AG04450 (cell line): Measurements from ENCODE around the gene MATN3. TPM values are rescaled to one million over a fixed set of nuclear protein-coding genes. Genes with fewer than 3 reads are reported as not detected.
A peak's percentile ranks its signal among the peaks of the same experiment; 100 is the strongest.

Source experiments
- CTCF ChIA-PET: fragments of 300-600, 350-600 bp; formaldehyde crosslinking; extraction: SDS; loops from one replicate; lab custom pipeline; 2022; ENCODE audit warnings: antibody characterized with exemption, inconsistent platforms; lab: Charles Lee
- POLR2A ChIA-PET: fragments of 350-600 bp; formaldehyde crosslinking; extraction: SDS; loops from one replicate; lab custom pipeline; 2021; ENCODE audit warnings: antibody characterized with exemption, inconsistent platforms; lab: Yijun Ruan, JAX
- DNase-seq: peaks from one replicate; pipeline ENCODE4 v3.0.0-alpha.2; 2011; ENCODE audit warnings: low read depth, low spot score
- H3K27ac ChIP-seq: one replicate; pipeline ENCODE4 v1.5.1; 2012; ENCODE audit warnings: low read depth, low read length, control low read depth
- H3K27me3 ChIP-seq: one replicate; pipeline ENCODE4 v1.6.0; 2012; ENCODE audit warnings: low read length; ENCODE audit not compliant: control insufficient read depth, insufficient read depth
- H3K4me3 ChIP-seq: 2 replicates; pipeline ENCODE4 v1.5.1; 2011; ENCODE audit warnings: mild to moderate bottlenecking, low read depth, low read length, control low read depth
- H3K9me3 ChIP-seq: 2 replicates; pipeline ENCODE4 v1.5.1; 2012; ENCODE audit warnings: low read length; ENCODE audit not compliant: control insufficient read depth, insufficient read depth
- polyA plus RNA-seq: library from polyadenylated mRNA; depleted of rRNA; stranded (reverse); fragments of >200 nt; gene quantifications from 2 replicates; pipeline ENCODE4 v1.2.3, GENCODE V29; 2011
- TF ChIP-seq, protein P1 (sequence below): IDR thresholded peaks from 2 replicates; pipeline ENCODE4 v1.5.1; 2011; ENCODE audit warnings: low read depth, low read length, control low read depth, inconsistent platforms

The MATN3 gene
- polyA plus RNA-seq, 1 experiment: 2.7 TPM

DNA sequence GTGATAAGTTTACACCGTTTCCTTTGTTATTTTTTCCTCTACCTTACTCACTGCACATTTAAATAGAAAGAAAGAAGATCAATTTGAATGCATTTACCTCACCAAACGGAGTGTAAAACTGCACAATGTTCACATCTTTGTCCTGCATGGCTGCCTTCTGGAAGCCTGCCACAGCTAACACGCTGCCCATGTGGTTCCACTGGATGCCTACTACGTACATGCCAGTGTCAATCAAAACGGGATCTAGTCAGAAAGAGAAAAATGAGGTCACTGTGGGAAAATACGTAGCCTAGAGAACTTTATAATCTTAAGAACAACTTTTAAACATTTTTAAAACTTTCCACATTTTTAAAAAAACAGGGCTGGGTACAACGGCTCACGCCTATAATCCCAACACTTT lies 39.0 kb downstream of the MATN3 start:
- POLR2A ChIA-PET: interaction anchor here (0.7 kb wide), 1 partner anchor 122 kb away, joined by 4 read pairs; no protein-coding TSS in a partner anchor
- CTCF ChIA-PET: interaction anchor here (0.7 to 1.7 kb wide), 3 partner anchors 18 to 42 kb away, joined by 3 to 10 read pairs (median 6); no protein-coding TSS in a partner anchor
- no peaks in the 10 kb centered on the region for H3K27me3 ChIP-seq
- TF ChIP-seq, protein P1, sequence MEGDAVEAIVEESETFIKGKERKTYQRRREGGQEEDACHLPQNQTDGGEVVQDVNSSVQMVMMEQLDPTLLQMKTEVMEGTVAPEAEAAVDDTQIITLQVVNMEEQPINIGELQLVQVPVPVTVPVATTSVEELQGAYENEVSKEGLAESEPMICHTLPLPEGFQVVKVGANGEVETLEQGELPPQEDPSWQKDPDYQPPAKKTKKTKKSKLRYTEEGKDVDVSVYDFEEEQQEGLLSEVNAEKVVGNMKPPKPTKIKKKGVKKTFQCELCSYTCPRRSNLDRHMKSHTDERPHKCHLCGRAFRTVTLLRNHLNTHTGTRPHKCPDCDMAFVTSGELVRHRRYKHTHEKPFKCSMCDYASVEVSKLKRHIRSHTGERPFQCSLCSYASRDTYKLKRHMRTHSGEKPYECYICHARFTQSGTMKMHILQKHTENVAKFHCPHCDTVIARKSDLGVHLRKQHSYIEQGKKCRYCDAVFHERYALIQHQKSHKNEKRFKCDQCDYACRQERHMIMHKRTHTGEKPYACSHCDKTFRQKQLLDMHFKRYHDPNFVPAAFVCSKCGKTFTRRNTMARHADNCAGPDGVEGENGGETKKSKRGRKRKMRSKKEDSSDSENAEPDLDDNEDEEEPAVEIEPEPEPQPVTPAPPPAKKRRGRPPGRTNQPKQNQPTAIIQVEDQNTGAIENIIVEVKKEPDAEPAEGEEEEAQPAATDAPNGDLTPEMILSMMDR: no peak
- H3K27ac ChIP-seq: no peak overlapping the region
- no peak for DNase-seq
- no peaks in the 10 kb centered on the region for H3K9me3 ChIP-seq
- H3K4me3 ChIP-seq: no peak overlapping the region

DNA sequence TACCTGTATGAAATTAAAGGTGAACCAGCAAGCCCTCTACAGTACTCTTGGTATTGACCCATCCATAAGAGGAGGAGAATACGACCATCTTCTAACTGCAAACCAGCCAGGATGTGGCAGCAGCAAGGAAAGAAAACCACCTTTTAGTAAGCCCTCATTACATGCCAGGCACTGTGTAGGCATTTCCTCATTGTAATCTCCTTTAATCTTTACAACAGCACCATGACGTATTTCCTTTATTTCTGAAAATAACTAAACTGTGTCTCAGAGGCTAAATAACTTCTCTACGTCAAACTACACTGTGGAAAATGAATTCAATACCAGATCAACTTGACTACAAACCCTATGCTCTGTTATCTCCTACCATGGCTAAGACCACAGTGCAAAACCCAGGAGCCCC lies 40.8 kb downstream of the MATN3 start:
- Histone ChIP-seq H3K4me3 (no peak overlapping the region), H3K27me3 (no peaks in the 10 kb centered on the region), H3K27ac (no peak overlapping the region), H3K9me3 (no peaks in the 10 kb centered on the region)
- ChIA-PET CTCF (interaction anchor here (0.5 to 1.4 kb wide), 3 partner anchors 16 to 353 kb away, joined by 3 to 4 read pairs (median 3); no protein-coding TSS in a partner anchor), POLR2A (no interaction called here)
- TF ChIP-seq, protein P1: no peak
- DNase-seq: no peak

DNA sequence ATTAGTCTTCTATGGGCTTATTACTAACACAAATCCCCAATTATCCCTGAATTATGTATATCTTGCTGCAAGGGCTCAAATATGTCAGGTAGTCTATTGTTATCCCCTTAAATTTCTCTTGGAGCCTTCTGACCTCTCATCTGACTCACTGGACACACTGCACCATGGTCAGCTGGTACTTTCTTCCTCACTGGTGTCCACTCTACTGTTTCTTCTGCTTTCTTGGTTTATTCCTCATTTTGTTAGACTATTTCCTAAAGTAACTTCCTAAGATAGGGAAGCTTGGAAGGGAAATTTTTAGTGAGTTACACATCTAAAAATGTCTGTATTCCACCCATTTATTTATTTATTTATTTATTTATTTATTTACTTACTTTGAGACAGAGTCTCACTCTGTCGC lies 49.1 kb downstream of the MATN3 start:
- CTCF ChIA-PET: interaction anchor here (1.2 to 1.6 kb wide), 2 partner anchors 8 to 9 kb away, joined by 3 to 4 read pairs; no protein-coding TSS in a partner anchor
- POLR2A ChIA-PET: no interaction called here
- no peaks in the 10 kb centered on the region for H3K27me3 ChIP-seq
- TF ChIP-seq, protein P1: no peak
- no peak overlapping the region for H3K27ac ChIP-seq
- no peak for DNase-seq
- H3K4me3 ChIP-seq: no peak overlapping the region
- no peaks in the 10 kb centered on the region for H3K9me3 ChIP-seq

DNA sequence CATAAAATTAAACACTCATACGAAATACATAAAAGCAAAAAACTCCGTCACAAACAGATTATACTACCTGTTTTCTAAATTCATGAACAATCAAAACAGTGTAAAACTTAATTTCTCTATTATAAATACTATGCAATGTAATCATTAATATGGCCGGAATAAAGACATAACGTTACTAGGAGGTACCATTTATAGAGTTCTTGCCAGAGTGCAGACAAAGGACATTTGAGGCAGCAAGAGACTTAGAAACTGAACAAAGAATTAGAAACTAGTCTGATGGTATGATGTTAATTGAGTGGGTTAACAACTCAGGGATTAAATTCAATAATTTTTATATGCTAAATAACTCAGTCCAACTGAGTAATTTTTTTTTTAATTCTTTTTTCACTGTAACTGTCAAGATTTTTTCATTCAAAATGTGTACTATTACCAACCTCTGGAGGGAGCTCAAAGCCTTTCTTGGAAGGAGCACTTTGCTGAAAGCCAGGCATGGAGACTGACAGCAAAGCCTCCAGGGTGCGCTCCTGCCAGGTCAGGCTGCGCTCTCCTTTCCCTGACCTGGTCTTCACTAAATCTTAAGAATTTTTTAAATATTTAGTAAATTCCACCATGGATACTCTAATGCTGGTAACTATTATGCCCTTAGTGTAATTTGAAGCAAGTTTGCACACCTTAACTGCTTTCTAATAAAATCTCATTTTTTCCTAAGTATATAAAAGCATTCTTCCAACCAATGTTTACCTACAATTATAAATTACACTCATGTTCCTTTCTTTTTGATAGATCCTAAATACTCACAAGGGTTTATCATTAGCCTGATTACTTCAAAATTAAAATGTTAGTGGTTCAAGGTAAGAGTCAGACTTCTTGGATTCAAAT lies 56.7 kb downstream of the MATN3 start:
- Histone ChIP-seq H3K4me3 (no peak overlapping the region), H3K27ac (no peak overlapping the region), H3K27me3 (no peaks in the 10 kb centered on the region), H3K9me3 (no peaks in the 10 kb centered on the region)
- CTCF ChIA-PET: interaction anchor here (0.5 to 2.4 kb wide), 46 partner anchors 8 to 555 kb away, joined by 3 to 17 read pairs (median 4); no protein-coding TSS in a partner anchor
- DNase-seq: peak; percentile 48
- TF ChIP-seq, protein P1: peak; percentile 94
- POLR2A ChIA-PET: no interaction called here

DNA sequence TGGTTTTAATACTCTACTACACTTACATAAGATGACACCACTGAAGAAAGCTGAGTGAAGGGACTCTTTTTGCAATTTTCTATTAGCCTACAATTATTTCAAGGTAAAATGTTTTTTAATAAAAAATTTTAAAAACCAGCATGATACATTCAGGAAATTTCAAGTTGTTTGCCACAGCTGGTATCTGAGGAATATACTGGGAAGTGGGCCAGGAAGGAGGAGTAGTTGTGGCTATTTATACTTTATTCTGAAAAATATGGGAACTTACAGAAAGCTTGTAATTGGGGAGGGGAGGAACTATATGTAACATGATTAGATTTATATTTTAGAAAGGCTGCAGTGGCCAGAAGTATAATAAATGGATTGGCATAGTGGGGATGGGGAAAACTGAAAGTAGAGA lies 63.4 kb downstream of the MATN3 start:
- ChIA-PET CTCF (interaction anchor here (1.0 to 1.5 kb wide), 2 partner anchors 66 to 342 kb away, joined by 3 to 4 read pairs; no protein-coding TSS in a partner anchor), POLR2A (interaction anchor here (0.6 to 0.7 kb wide), 2 partner anchors 34 to 47 kb away, joined by 3 to 10 read pairs; partner anchors contain the start of gene TTC32)
- TF ChIP-seq, protein P1: no peak
- peak; percentile 33 for DNase-seq
- no peaks in the 10 kb centered on the region for H3K9me3 ChIP-seq
- no peaks in the 10 kb centered on the region for H3K27me3 ChIP-seq
- H3K27ac ChIP-seq: no peak overlapping the region
- no peak overlapping the region for H3K4me3 ChIP-seq
